GM12878 (cell line): ENCODE data around the gene COASY. TPM values are rescaled to one million over a fixed set of nuclear protein-coding genes. Genes with fewer than 3 reads are reported as not detected.

Experiments
- ATAC-seq: fragments of 200-7000 bp; cut with Tn5 transposase; 3 replicates; pipeline ENCODE4 v1.9.1; 2020; ENCODE audit warnings: mild to moderate bottlenecking, moderate library complexity
- BruUV-seq: library from RNA; stranded (reverse); fragments of 400-500 nt; replicated peaks from 2 replicates; lab custom pipeline; 2021; lab: Mats Ljungman, UMichigan
- CTCF ChIA-PET: fragments of 300-600 bp; sonication (Branson Sonifier 250); formaldehyde crosslinking; extraction: SDS; loops from one replicate; lab custom pipeline; 2021; ENCODE audit warnings: inconsistent platforms; lab: Yijun Ruan, JAX
- POLR2A ChIA-PET: fragments of 350-600 bp; formaldehyde crosslinking; extraction: SDS; loops from one replicate; lab custom pipeline; 2021; ENCODE audit warnings: inconsistent platforms; lab: Charles Lee
- RAD21 ChIA-PET: fragments of 300-600 bp; sonication (Branson Sonifier 250); formaldehyde crosslinking; loops from one replicate; lab custom pipeline; 2023; ENCODE audit warnings: antibody characterized with exemption; ENCODE audit not compliant: unreplicated experiment; lab: Charles Lee
- SMC1A ChIA-PET: fragments of 300-600 bp; sonication (Branson Sonifier 250); formaldehyde crosslinking; loops from one replicate; lab custom pipeline; 2023; ENCODE audit not compliant: unreplicated experiment, uncharacterized antibody; lab: Charles Lee
- DNase-seq: peaks from one replicate; pipeline ENCODE4 v3.0.0-alpha.2; 2011; ENCODE audit warnings: low read depth, low spot score
- FAIRE-seq: peaks from 3 replicates; lab custom pipeline; 2011; peaks lifted over from hg19 to GRCh38; lab: Jason Lieb, UNC
- H2AFZ ChIP-seq: 2 replicates; pipeline ENCODE4 v1.6.0; 2011; ENCODE audit warnings: low read depth, low read length, control low read depth; ENCODE audit not compliant: control insufficient read depth
- H3K27ac ChIP-seq: 2 replicates; pipeline ENCODE4 v1.5.1; 2011; ENCODE audit warnings: control low read depth; ENCODE audit not compliant: control insufficient read depth, insufficient read depth
- H3K27me3 ChIP-seq, 2 experiments: replicated peaks in 1 of 2; 2 replicates each; pipeline versions ENCODE4 v1.6.0 to v1.6.1; 2011; ENCODE audit warnings: low read length in 1 of 2; ENCODE audit not compliant: control insufficient read depth in 2 of 2, insufficient read depth in 2 of 2
- H3K36me3 ChIP-seq, 2 experiments: 2 replicates each; pipeline ENCODE4 v1.5.1; 2011; ENCODE audit warnings: low read length in 1 of 2; ENCODE audit not compliant: control insufficient read depth in 2 of 2, insufficient read depth in 2 of 2
- H3K4me1 ChIP-seq: 2 replicates; pipeline ENCODE4 v1.6.1; 2011; ENCODE audit warnings: mild to moderate bottlenecking, low read length, moderate library complexity, mixed read lengths; ENCODE audit not compliant: control insufficient read depth, insufficient read depth
- H3K4me2 ChIP-seq: 2 replicates; pipeline ENCODE4 v1.6.0; 2011; ENCODE audit warnings: control low read depth; ENCODE audit not compliant: control insufficient read depth, insufficient read depth
- H3K4me3 ChIP-seq: fragments of 200-600 bp; sonication (generic); 2 replicates; pipeline ENCODE4 v1.5.1; 2016
- H3K79me2 ChIP-seq: 2 replicates; pipeline ENCODE4 v1.6.0; 2011; ENCODE audit warnings: low read length; ENCODE audit not compliant: control insufficient read depth, insufficient read depth
- H3K9ac ChIP-seq: 2 replicates; pipeline ENCODE4 v1.8.0; 2011; ENCODE audit warnings: low read length, control low read depth, mixed read lengths; ENCODE audit not compliant: control insufficient read depth, insufficient read depth
- H3K9me3 ChIP-seq: replicated peaks from 3 replicates; pipeline ENCODE4 v1.5.1; 2011; ENCODE audit warnings: mild to moderate bottlenecking, low read length; ENCODE audit not compliant: control insufficient read depth, insufficient read depth
- H4K20me1 ChIP-seq: 2 replicates; pipeline ENCODE4 v1.6.0; 2011; ENCODE audit not compliant: control insufficient read depth, insufficient read depth
- CEBPZ ChIP-seq: fragments of 150-350 bp; IDR thresholded peaks from 2 replicates; pipeline ENCODE4 v1.6.1; 2016; ENCODE audit warnings: low read depth, low read length
- IKZF2 ChIP-seq, 2 experiments: fragments of 450-650 bp; IDR thresholded peaks; 2 replicates each; pipeline ENCODE4 v1.6.1; 2017; ENCODE audit warnings: mild to moderate bottlenecking in 2 of 2, moderate library complexity in 2 of 2
- SREBF1 ChIP-seq: IDR thresholded peaks from 2 replicates; pipeline ENCODE4 v1.6.1; 2012; ENCODE audit warnings: mild to moderate bottlenecking, low read length
- STAT3 ChIP-seq: IDR thresholded peaks from 2 replicates; pipeline ENCODE4 v1.6.1; 2011; ENCODE audit warnings: low read depth, low read length, improper control_type of control experiment
- WGBS: methylation state at CpG from one replicate; pipeline ENCODE4 v1.1.6; 2016; ENCODE audit warnings: low lambda C conversion rate; ENCODE audit not compliant: insufficient replicate concordance, insufficient coverage; ENCODE audit errors: missing lambda C conversion rate; 5-methylcytosine and 5-hydroxymethylcytosine counted together
- in situ Hi-C: fragments of 300-500 bp; cut with MboI; formaldehyde crosslinking; loops from 9 replicates; pipeline ENCODE4 v1.14.3; 2018; ENCODE audit warnings: mixed read lengths
- intact Hi-C: fragments of 100-400 bp; cut with micrococcal nuclease; formaldehyde crosslinking; loops from one replicate; pipeline ENCODE4 v1.14.2; 2022; ENCODE audit not compliant: unreplicated experiment
- polyA plus RNA-seq, 11 experiments: library from polyadenylated mRNA; depleted of rRNA in 4 of 11; unstranded in 6 of 11; stranded (reverse) in 5 of 11; fragments of >200 nt; fragmentation: Nextera tagmentation in 4 of 11; fragmentation: Illumina TruSeq in 1 of 11; extraction: Ambion mirVana in 4 of 11; extraction: Trizol in 1 of 11; gene quantifications; 1 replicate in 1 of 11; 2 replicates in 10 of 11; pipeline versions ENCODE4 v1.2.1 to v1.2.3, GENCODE V29; 2011 to 2016; ENCODE audit warnings: inconsistent platforms in 2 of 11, missing spikeins in 2 of 11, low read depth in 1 of 11
- total RNA-seq, 4 experiments: library from RNA; depleted of rRNA in 3 of 4; stranded (reverse); fragments of >200 nt in 3 of 4; fragmentation: Illumina TruSeq in 1 of 4; extraction: Trizol in 1 of 4; gene quantifications; 2 replicates each; pipeline versions ENCODE4 v1.2.1 to v1.2.3, GENCODE V29; 2013 to 2021

COASY gene
- total and polyA plus RNA-seq, 10 of the 15 experiments (the other 5 are each of a cell fraction or from before 2014, with no cell fraction given): 18.6 to 93.9 (median 43.2) TPM

GRCh38 chr17:42537156-42537805, 24.7 kb upstream of the COASY start:
- Histone ChIP-seq H3K9ac (peak overlapping the region; percentile 81), H3K36me3 (peaks cover 0 to 5% of the 10 kb centered on the region in 2 experiments; a peak in 2 of 4 replicates), H3K79me2 (peaks cover 13% of the 10 kb centered on the region), H3K27ac (peak overlapping the region; percentile 75), H2AFZ (no peak overlapping the region), H3K4me2 (peak overlapping the region; percentile 98), H4K20me1 (no peaks in the 10 kb centered on the region), H3K9me3 (no peaks in the 10 kb centered on the region), H3K4me3 (peak overlapping the region; percentile 77)
- ChIA-PET CTCF (interaction anchor here (0.6 to 3.1 kb wide), 10 partner anchors 10 to 266 kb away, joined by 3 to 21 read pairs (median 4); no protein-coding TSS in a partner anchor), RAD21 (interaction anchor here (0.9 to 3.4 kb wide), 6 partner anchors 10 to 226 kb away, joined by 5 to 17 read pairs (median 6); partner anchors contain the start of gene PSMC3IP), SMC1A (interaction anchor here (1.2 to 2.0 kb wide), 3 partner anchors 9 to 142 kb away, joined by 3 to 11 read pairs (median 8); no protein-coding TSS in a partner anchor), POLR2A (interaction anchor here (0.7 to 1.9 kb wide), 8 partner anchors 11 to 297 kb away, joined by 3 to 11 read pairs (median 4); no protein-coding TSS in a partner anchor)
- WGBS: 76% methylated on average over 30 of the region's 31 CpGs
- peak; percentile 13; the same call in 1 of the 3 replicates for ATAC-seq
- no peak for FAIRE-seq
- no peak for DNase-seq
- BruUV-seq: TSS peak; percentile 63
- TF ChIP-seq SREBF1: no peak
- no peak for TF ChIP-seq CEBPZ
- no peak for TF ChIP-seq STAT3
- TF ChIP-seq IKZF2 (IDR thresholded peaks at IDR 0.05): no peak
- TF ChIP-seq, all 136 proteins: peak for 0
- Histone ChIP-seq H3K4me1 (peaks cover 16% of the 10 kb centered on the region), H3K27me3 (no peaks in the 10 kb centered on the region)
- intact Hi-C loops (no loop called here), in situ Hi-C loops (no loop called here)
